M059J (cell line): ENCODE data around the gene UGT1A8. TPM values are rescaled to one million over a fixed set of nuclear protein-coding genes. Genes with fewer than 3 reads are reported as not detected.
"Not testable (repeated sequence)": the region's sequence is repeated elsewhere in the genome, so short reads cannot be mapped to it uniquely, and the experiment has no call there.

Experiments
- DNase-seq: peaks from one replicate; pipeline ENCODE4 v3.0.0-alpha.2; 2012; ENCODE audit warnings: low read depth
- total RNA-seq: library from RNA; depleted of rRNA; stranded (reverse); fragments of >200 nt; shearing (Covaris generic); gene quantifications from 2 replicates; pipeline ENCODE4 v1.2.3, GENCODE V29; 2014

The UGT1A8 gene
- total RNA-seq, 1 experiment from 2014 or later = not detected

GRCh38 chr2:233639860-233640259, 22.4 kb downstream of the UGT1A8 start:
- no peak for DNase-seq

DNA sequence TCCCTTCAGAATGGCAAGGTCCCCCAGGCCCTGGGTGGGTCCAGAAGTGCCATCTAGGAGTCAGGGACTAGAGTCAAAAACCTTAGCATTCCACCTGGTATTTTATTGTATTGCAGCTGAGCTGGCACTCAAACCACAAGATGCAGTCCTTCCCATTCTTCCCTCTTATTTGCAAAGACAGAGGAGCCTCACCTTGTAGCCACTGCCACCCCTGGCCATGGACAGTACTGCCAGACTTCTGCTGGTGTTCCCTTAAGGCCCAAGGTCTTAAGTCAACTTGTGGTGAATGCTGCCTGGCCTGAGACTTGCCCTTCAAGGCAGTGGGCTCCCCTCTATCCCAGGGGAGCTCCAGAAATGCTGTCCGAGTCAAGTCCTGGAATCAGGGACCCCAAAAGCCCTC, 25.7 kb downstream of the UGT1A8 start:
- peak; percentile 19 for DNase-seq

- not testable (repeated sequence) for DNase-seq
Observed at GRCh38 chr2:233646033-233646432, 28.6 kb downstream of the UGT1A8 start.

DNA sequence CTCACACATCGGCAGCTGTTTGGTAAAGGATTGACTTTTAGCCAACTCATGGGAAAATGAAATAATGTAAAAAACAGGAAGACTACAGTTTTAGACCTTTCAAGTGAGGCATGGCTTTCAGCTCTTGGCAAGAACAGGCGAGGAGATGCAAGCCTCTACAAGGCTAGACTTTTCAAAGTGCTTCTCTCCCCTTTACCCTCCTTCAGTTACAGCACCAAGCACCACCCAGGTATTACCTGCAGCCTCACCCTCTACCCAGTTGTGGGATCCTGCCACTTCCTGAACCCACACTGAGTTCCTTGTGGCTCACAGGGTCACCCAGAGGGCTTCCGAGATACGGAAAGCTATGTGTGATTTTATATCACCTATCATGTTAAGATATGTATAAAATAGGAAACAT, 33.5 kb downstream of the UGT1A8 start:
- no peak for DNase-seq

DNA sequence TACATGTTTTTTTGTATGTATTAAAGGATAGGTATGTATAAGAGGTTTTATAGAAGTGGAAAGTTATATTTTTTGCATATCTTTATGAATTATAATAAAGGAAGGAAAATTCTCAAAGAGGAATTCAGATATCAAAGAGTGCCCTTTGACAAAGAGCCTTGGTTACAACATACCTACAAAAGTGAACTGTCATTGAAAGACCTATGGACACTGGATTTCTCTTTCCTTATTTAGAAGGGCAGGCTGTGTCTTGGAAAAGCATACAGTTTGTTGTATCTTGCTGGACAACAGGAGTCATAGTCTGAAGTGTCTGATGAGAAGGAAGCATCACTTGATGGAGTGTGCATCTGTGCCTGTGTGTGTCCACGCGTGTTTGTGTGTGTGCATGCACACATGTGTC, 34.0 kb downstream of the UGT1A8 start:
- DNase-seq = no peak

GRCh38 chr2:233654501-233654900, 37.1 kb downstream of the UGT1A8 start:
- no peak for DNase-seq

DNA sequence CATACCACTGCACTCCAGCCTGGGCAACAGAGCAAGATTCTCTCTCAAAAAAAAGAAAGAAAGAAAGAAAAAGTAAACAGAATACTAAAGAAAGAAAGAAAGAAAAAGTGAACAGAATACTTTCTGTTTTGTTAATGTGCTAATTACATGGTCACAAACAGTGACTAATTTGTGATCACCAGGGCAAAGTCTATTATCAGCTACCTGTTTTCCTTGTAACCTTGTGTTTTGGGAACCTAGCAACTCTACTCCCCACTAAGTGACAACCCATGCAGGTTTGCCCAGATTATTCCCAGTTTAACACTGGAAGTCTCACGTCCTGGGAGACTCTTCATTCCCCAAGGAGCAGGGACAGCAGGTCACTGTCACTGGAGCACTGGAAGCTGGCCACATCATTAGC, 37.6 kb downstream of the UGT1A8 start:
- DNase-seq = no peak

DNA sequence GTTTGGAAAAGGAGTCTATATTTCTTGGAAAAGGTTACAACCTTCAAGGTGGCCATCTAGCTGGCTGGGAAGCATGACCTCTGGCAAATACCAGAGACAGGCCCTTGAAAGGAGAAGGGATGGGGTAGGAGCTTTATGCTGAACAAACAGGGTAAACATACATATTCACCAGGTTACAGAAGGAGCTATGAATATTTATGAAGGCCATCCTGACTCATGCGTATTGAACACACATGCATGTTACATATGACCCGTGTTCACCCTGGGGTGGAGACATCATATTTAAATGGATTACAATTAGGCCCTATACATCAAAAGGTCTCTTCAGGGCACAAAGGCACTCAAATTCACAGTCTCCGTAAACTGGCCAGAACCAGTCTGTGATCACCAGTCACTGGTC, 38.5 kb downstream of the UGT1A8 start:
- DNase-seq = not testable (repeated sequence)

GRCh38 chr2:233656443-233656842, 39.0 kb downstream of the UGT1A8 start:
- no peak for DNase-seq

DNA sequence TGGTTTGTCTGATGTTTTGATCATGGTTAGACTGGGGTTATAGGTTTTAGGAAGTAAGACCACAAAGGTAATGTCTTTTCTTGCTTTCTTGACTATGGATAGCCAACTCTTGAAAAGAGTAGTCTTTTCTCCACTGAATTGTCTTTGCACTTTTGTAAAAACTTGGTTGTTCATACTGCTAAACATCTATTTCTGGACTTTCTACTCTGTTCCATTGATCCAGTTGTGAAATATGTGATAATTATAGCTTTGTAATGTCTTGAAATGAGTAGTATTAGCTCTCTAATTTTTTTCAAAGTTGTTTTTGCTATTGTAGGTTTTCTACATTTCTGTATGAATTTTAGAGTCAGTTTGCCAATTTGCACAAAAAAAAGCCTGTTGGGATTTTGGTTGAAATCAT, 41.2 kb downstream of the UGT1A8 start:
- DNase-seq = no peak

DNA sequence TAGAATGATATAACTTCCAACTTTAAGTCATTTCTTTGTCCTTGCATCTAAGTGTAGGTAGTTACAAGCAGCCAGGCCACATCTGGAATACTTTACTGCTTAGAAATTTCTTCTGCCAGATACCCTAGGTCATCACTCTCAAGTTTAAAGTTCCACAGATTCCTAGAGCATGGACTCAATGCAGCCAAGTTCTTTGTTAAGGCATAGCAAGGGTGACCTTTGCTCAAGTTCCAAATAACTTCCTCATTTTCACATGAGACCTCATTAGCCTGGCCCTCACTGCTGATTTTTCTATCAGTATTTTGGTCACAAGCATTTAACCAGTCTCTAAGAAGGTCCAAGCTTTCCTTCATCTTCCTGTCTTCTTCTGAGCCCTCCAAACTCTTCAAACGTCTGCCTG, 46.5 kb downstream of the UGT1A8 start:
- no peak for DNase-seq

DNA sequence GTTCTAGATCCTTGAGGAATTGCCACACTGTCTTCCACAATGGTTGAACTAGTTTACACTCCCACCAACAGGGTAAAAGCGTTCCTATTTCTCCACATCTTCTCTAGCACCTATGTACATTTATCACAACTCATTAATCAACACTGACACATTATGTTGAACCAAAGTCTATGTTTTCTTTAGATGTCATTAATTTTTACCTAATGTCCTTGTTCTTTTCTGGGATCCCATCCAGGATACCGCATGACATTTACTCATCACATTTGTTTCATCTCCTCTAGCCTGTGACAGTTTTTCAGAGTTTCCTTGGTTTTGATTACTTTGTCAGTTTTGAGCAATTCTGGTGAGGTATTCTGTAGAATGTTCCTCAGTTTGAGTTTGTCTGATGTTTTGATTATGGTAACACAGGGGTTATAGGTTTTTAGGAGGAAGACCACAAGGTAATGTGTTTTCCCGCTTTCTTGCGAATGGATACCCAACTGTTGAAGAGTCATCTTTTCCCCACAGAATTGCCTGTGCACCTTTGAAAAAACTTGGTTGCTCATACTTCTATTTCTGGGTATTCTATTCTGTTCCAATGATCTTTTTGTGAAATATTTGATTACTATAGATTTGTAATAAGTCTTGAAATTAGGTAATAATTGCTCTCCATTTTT, 51.3 kb downstream of the UGT1A8 start:
- DNase-seq = no peak

DNA sequence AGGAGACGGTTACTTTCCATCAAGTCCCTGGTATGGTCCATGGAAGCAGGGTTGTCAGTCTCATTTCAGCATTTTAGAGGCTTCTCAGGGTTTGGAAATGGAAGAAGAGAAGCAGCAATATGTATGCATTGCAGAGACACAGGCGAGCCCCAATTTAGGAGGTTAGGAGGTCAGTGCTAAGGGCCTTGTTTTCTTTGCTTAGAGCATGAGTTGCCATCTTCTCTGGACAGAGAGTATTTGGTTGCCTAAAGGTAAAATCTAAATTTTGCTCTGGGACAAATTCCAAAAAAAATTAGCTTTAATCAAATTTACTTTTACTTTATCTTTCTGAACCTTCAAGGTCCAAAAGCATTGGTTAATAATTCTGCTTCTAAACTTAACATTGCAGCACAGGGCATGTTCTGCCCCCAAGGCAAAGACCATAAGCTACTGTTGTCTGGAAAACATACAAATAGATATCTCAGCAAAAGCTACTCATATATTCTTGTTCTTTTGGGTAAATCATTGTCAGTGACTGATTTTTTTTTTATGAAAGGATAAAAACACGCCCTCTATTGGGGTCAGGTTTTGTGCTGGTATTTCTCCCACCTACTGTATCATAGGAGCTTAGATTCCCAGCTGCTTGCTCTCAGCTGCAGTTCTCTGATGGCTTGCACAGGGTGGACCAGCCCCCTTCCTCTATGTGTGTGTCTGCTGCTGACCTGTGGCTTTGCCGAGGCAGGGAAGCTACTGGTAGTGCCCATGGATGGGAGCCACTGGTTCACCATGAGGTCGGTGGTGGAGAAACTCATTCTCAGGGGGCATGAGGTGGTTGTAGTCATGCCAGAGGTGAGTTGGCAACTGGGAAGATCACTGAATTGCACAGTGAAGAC, 54.1 kb downstream of the UGT1A8 start, which contains the start of gene UGT1A9:
TSS of gene UGT1A9 (plus strand) at position 609 of the 872 bp plus-strand sequence. CDS start at position 646, 37 bp downstream.
- DNase-seq = no peak

DNA sequence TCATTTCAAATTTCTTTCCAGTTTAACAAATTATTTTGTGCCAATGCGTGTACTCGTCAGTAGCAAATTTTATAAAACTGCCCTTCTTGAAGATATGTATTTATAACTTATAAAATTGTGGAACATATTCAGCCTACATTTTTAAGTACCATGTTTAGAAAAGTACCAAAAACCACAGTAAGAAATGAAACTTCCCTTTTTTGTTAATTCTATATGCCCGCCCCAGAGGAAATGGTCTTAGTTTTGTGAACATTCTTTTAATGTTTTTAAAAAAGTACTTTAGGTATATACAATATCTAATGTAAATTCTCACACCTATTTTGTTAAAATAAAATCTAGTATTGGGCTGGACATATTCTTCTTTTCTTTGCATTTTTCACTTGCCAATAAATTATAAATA, 55.5 kb downstream of the UGT1A8 start:
- no peak for DNase-seq

DNA sequence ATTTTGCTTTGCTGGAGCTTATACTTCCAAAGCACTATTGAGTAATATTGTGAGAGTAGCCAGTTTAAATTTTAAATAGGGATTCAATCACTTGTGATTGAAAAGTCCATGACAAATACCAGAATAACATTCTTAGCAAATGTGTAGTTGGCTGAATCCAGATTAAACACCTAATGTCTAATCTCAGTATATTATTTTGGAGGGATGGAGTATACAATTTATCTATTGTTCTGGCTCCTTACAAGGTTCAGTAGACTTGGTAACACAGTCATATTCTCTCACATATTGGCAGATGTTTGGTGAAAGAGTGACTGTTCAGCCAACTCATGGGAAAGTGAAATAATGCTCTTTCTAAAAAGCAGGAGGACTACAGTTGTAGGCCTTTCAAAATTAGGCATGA, 56.5 kb downstream of the UGT1A8 start:
- DNase-seq = no peak

DNA sequence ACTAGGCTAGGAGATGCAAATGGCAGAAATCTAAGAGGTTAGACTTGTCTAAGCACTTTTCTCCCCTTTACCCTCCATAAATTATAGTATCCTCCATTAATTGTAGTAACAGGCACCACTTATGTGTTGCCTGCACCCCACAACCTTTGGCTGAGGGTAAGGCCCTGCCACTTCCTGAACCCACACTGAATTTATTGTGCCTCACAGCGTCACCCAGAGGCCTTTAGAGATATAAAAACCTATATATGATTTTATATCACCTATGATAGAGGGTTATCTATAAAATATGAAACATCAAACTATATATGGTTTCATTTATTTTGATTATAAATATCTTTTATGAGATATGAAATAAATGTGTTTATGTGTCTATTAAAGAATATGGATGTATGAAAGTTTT, 56.9 kb downstream of the UGT1A8 start:
- DNase-seq = no peak

DNA sequence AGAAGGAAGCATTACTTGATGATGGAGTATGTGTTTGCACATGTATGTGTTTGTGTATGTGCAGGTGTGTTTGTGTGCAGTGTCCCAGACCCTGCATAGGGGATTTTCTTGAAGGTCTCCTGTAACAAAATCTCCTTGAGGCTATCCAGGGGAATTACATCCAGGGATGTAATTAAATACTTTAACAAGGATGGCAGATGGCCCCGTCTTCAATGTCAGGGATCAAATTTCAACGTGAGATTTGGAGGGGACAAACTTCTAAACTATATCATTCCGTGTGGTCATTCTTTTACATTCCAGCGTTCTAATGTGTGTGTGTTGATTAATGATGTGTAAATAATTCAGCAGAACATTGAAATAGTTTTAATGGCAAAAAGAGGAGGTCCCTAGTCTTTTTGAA, 57.6 kb downstream of the UGT1A8 start:
- DNase-seq = no peak

DNA sequence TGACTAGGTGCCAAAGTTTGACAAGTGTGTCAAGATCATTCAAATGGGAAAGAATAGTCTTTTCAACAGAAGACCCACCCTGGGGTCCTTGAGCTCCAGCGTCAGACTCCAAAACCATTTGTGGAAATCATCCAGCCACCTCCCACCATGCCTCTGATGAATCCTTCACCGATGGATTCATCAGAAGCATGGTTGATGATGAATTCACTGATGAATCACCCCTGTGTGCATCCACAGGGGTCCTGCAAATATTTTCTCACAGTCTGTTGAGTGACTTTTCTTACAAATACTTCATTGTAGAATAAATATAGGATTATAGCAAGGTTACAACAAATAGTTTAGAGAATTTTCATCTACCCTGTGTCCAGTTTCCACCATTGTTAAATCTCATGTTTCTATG, 58.6 kb downstream of the UGT1A8 start:
- peak; percentile 26 for DNase-seq

GRCh38 chr2:233679196-233679595, 61.8 kb downstream of the UGT1A8 start:
- DNase-seq = peak; percentile 51

GRCh38 chr2:233680361-233681045, 63.1 kb downstream of the UGT1A8 start:
- DNase-seq = no peak

- no peak for DNase-seq
Observed at GRCh38 chr2:233681521-233682099, 64.2 kb downstream of the UGT1A8 start, which contains the start of gene UGT1A7. TSS of gene UGT1A7 (plus strand) at chr2:233681901. CDS start at chr2:233681938, 37 bp downstream.

DNA sequence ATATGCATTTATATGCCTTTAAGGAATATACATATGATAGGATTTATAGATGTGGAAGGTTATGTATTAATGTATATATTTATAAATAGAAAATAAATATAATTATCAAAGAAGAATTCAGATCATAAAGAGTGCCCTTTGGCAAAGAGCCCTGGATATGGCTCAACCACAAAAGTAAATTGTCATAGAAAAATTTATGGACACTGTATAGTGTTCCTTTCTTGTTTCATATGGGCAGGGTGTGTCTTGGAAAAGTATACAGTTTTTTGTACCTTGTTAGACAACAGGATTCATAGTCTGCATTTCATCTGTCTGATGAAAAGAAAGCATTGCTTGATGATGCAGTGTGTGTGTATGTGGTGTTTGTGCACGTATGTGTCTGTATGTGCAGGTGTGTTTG, 67.2 kb downstream of the UGT1A8 start:
- no peak for DNase-seq
